ENCODE measurements around the gene PADI1. TPM values are rescaled to one million over a fixed set of nuclear protein-coding genes. Genes with fewer than 3 reads are reported as not detected.

PADI1 gene
- total RNA-seq, 1 donor, result 0.43 TPM

GRCh38 chr1:17205652-17206051 is 724 bp downstream of the PADI1 start:
- no peak overlapping the region for H3K4me3 ChIP-seq (ENCODE audit: low read depth, low read length)
- no peak for DNase-seq (ENCODE audit: low read depth)
- no peak for TF ChIP-seq CTCF (IDR thresholded peaks at IDR 0.05; ENCODE audit: insufficient read depth, low read depth, low read length)

DNA sequence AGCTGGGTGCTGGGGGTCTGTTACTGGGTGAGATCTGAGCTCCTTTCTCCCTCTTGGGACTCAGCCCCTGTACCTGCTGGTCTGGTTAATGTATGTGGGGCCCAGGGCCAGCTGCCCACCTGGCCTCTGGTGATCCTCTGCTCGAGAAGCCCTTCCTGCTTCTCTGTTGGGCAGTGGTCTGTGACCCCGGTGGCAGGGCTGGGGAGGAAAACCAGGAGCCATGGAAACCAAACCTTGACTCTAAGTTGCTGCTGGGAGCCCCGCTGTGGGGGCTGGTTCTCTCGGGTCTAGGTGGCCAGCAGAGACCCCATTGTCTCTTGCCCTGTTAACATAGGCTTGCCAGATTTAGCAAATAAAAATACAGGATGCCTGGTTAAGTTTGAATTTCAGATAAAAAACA is 1.3 kb downstream of the PADI1 start:
- H3K4me3 ChIP-seq (ENCODE audit: low read depth, low read length), result no peak overlapping the region
- no peak for TF ChIP-seq CTCF (IDR thresholded peaks at IDR 0.05; ENCODE audit: insufficient read depth, low read depth, low read length)

GRCh38 chr1:17207046-17207445 is 2.1 kb downstream of the PADI1 start:
- TF ChIP-seq CTCF (IDR thresholded peaks at IDR 0.05; ENCODE audit: insufficient read depth, low read depth, low read length), result no peak
- no peak for DNase-seq (ENCODE audit: low read depth)
- H3K4me3 ChIP-seq (ENCODE audit: low read depth, low read length), result no peak overlapping the region

More for the DNA sequence above, 1.3 kb downstream of the PADI1 start:
- no peak for DNase-seq (ENCODE audit: low read depth)

DNA sequence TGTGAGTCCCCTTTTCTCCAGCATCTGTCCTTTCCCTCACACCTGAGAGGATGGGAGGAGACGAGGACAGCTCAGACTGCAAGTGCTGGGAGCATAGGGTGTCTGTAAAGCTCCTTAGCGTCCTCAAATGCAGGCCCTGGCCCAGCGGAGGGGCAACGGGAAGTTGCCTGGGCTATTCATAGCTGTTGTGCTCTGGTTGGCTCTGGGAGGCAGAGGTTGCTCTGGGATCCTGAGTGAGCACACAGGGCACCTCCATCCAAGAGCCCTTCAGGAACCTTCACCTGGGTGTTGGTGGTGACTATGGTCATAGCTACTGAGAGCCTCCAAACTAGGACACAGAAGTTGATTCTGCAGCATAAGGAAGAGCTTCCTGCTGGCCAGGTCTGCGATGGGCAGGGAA is 2.6 kb downstream of the PADI1 start:
- H3K4me3 ChIP-seq (ENCODE audit: low read depth, low read length), result no peak overlapping the region

GRCh38 chr1:17207966-17208418 is 3.1 kb downstream of the PADI1 start:
- no peak overlapping the region for H3K4me3 ChIP-seq (ENCODE audit: low read depth, low read length)
- no peak for TF ChIP-seq CTCF (IDR thresholded peaks at IDR 0.05; ENCODE audit: insufficient read depth, low read depth, low read length)
- DNase-seq (ENCODE audit: low read depth), result peak; percentile 59

More for the DNA sequence above, 2.6 kb downstream of the PADI1 start:
- DNase-seq (ENCODE audit: low read depth), result no peak
- no peak for TF ChIP-seq CTCF (IDR thresholded peaks at IDR 0.05; ENCODE audit: insufficient read depth, low read depth, low read length)

DNA sequence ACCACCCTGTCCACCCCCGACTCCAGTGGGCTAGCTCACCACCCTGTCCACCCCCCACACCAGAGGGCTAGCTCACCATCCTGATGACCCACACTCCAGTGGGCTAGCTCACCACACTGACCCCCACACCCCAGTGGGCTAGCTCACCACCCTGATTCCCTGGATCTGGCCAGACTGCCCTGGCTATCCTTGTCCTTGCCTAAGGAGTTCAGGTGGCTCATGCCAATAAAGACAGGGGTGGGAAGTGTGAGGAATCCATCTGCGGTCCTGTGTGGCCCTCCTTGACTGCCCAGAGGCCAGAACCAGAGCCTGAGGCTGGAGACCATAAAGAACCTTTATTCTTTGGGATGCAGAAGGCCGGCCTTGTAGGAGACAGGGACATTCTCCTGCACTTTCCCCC is 3.6 kb downstream of the PADI1 start:
- no peak overlapping the region for H3K4me3 ChIP-seq (ENCODE audit: low read depth, low read length)
- no peak for DNase-seq (ENCODE audit: low read depth)
- TF ChIP-seq CTCF (IDR thresholded peaks at IDR 0.05; ENCODE audit: insufficient read depth, low read depth, low read length), result no peak

DNA sequence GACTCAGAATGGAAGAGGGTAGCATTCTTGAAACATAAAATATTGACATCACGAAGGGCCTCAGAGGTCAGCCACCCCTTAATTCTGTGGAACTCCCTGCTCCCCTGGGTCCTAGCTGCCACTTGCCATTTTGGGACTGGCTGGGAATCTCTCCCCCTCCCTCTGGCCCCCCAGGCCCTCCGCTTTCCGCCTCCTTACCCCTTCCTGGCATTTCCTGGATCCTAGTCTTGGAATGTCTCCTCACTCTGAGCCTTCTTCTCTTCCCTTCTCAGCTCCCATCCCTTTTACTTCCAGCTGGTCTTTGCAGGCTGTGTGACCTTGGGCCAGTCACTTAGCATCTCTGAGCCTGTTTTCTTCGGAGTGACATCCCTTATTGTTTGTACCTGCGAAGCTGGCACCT is 4.5 kb downstream of the PADI1 start:
- no peak for TF ChIP-seq CTCF (IDR thresholded peaks at IDR 0.05; ENCODE audit: insufficient read depth, low read depth, low read length)
- no peak for DNase-seq (ENCODE audit: low read depth)
- H3K4me3 ChIP-seq (ENCODE audit: low read depth, low read length), result no peak overlapping the region
